Measurements from ENCODE around the gene KTN1. TPM values are rescaled to one million over a fixed set of nuclear protein-coding genes. Genes with fewer than 3 reads are reported as not detected.

Gene KTN1
- total and polyA plus RNA-seq, 8 donors, result 125 to 171 (median 140) TPM

GRCh38 chr14:55662752-55663151, 82.7 kb downstream of the KTN1 start:
- intact Hi-C loops (cut with DNase I), result no loop called here
- no peak for TF ChIP-seq CTCF (IDR thresholded peaks at IDR 0.05)
- Histone ChIP-seq H3K27ac (no peak overlapping the region), H3K27me3 (no peaks in the 10 kb centered on the region), H3K4me1 (no peaks in the 10 kb centered on the region), H3K36me3 (peaks cover 0 to 42% of the 10 kb centered on the region in 2 donors), H3K9me3 (no peaks in the 10 kb centered on the region), H3K4me3 (no peak overlapping the region)
- DNase-seq (no peak), ATAC-seq (no peak)

- no peaks in the 10 kb centered on the region for H3K27me3 ChIP-seq
- no peaks in the 10 kb centered on the region for H3K9me3 ChIP-seq
- intact Hi-C loops (cut with DNase I), result no loop called here
- no peaks in the 10 kb centered on the region for H3K4me1 ChIP-seq
- TF ChIP-seq CTCF (IDR thresholded peaks at IDR 0.05), result no peak
- ATAC-seq, result no peak
- DNase-seq, result no peak
- H3K27ac ChIP-seq, result no peak overlapping the region
- H3K4me3 ChIP-seq, result no peak overlapping the region
- H3K36me3 ChIP-seq, result peaks cover 0 to 39% of the 10 kb centered on the region in 2 donors
Measured at GRCh38 chr14:55665067-55665675, 85.2 kb downstream of the KTN1 start.

- H3K4me3 ChIP-seq, result no peak overlapping the region
- intact Hi-C loops (cut with DNase I), result no loop called here
- no peak for DNase-seq
- H3K27ac ChIP-seq, result no peak overlapping the region
- no peaks in the 10 kb centered on the region for H3K4me1 ChIP-seq
- TF ChIP-seq CTCF (IDR thresholded peaks at IDR 0.05), result no peak
- H3K27me3 ChIP-seq, result no peaks in the 10 kb centered on the region
- ATAC-seq, result no peak
- H3K36me3 ChIP-seq, result peaks cover 0 to 46% of the 10 kb centered on the region in 2 donors
- no peaks in the 10 kb centered on the region for H3K9me3 ChIP-seq
Measured at GRCh38 chr14:55667801-55668200, 87.8 kb downstream of the KTN1 start.

DNA sequence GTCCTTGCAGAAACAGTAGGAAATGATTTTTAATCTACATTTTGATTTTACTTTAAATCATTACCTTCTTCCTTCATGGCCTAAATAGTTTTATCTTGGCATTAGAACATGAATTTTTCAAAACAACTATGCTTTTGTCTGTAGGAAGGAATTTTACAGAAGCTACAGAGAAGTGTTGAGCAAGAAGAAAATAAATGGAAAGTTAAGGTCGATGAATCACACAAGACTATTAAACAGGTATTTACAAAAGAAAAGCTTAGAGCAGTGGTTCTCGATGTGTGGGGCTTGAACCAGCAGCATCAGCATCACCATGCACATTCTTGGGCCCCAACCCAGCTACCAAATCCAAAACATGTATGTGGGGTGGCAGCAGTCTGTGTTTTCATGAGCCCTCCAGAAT, 91.6 kb downstream of the KTN1 start:
- no peak for TF ChIP-seq CTCF (IDR thresholded peaks at IDR 0.05)
- no peak for ATAC-seq

DNA sequence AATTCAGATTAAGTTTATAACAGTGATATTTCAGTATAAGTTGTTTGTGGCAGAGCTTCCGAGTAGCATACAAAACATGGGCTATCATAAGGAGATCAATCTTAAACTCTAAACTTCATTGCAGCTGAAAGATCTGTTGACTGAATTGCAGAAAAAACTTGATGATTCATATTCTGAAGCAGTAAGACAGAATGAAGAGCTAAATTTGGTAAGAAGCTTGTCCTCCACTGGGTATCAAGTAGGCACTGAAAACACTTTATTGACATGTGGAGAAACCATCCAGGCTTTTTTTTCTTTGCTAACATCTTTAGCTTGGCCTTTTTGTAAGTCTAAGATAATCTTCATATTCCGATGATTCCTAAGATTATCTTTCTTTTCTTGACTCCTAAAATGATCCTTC, 93.0 kb downstream of the KTN1 start:
- intact Hi-C loops (cut with DNase I), result no loop called here
- TF ChIP-seq CTCF (IDR thresholded peaks at IDR 0.05), result no peak
- ATAC-seq, result no peak
- Histone ChIP-seq H3K27me3 (no peaks in the 10 kb centered on the region), H3K4me3 (no peak overlapping the region), H3K27ac (no peak overlapping the region), H3K36me3 (peaks cover 0 to 70% of the 10 kb centered on the region in 2 donors), H3K9me3 (no peaks in the 10 kb centered on the region), H3K4me1 (no peaks in the 10 kb centered on the region)
- DNase-seq, result no peak

More for the DNA sequence above, 91.6 kb downstream of the KTN1 start:
- Histone ChIP-seq H3K4me1 (no peaks in the 10 kb centered on the region), H3K36me3 (peaks cover 0 to 64% of the 10 kb centered on the region in 2 donors), H3K9me3 (no peaks in the 10 kb centered on the region), H3K27me3 (no peaks in the 10 kb centered on the region), H3K27ac (no peak overlapping the region), H3K4me3 (no peak overlapping the region)
- intact Hi-C loops (cut with DNase I), result no loop called here
- no peak for DNase-seq
